Midbrain (tissue), 1 donor: Measurements from ENCODE around the gene TOX2.
A peak's percentile ranks its signal among the peaks of the same experiment; 100 is the strongest.
"Not testable (repeated sequence)": the region's sequence is repeated elsewhere in the genome, so short reads cannot be mapped to it uniquely, and the experiment has no call there.

Experiments used
- DNase-seq: peaks from one replicate; lab custom pipeline; 2025; lab: John Stamatoyannopoulos, UW

Gene TOX2

GRCh38 chr20:44032583-44033331, 118.1 kb downstream of the TOX2 start:
- DNase-seq: no peak

GRCh38 chr20:44033344-44033743, 118.7 kb downstream of the TOX2 start:
- no peak for DNase-seq

GRCh38 chr20:44033873-44034272, 119.2 kb downstream of the TOX2 start:
- DNase-seq: no peak

DNA sequence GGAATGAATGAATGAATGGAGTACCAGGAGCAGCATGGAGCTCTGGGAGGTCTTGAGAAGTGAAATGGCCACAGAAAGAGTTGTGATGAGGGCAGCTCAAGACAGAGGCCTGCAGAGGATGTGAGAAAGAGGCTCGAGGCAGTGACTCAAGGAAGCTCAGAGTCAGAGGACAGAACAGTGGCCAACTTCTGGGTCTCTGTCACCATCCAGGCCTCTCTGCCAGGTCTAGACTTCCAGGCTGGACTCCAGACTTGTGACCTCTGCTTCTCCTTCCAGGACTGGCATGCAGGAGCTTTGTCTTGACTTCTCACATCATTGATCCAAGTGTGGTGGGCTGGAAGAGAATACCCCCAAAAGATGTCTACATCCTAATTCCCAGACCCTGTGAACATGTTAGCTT, 119.8 kb downstream of the TOX2 start:
- no peak for DNase-seq

- DNase-seq: no peak
Measured at GRCh38 chr20:44034965-44035635, 120.4 kb downstream of the TOX2 start.

- DNase-seq: no peak
Measured at GRCh38 chr20:44035924-44036323, 121.3 kb downstream of the TOX2 start.

DNA sequence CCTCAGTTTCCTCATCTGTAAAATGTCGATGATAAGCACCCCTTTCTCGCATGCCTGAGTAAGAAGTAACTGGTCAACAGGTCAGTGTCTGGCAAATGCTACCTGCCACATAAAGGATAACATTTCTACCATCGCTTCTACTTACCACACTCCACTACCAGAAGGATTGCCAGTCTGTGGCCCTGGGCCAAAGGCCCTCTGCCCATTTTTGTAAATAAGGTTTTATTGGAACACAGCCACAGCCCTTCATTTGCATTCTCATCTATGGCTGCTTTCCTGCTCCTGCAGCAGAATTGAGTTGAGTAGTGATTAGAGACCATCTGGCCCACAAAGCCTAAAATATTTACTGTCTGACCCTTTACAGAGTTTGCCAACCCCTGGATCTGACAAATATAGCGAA, 121.8 kb downstream of the TOX2 start:
- DNase-seq: no peak

GRCh38 chr20:44038681-44039123, 124.0 kb downstream of the TOX2 start:
- no peak for DNase-seq

DNA sequence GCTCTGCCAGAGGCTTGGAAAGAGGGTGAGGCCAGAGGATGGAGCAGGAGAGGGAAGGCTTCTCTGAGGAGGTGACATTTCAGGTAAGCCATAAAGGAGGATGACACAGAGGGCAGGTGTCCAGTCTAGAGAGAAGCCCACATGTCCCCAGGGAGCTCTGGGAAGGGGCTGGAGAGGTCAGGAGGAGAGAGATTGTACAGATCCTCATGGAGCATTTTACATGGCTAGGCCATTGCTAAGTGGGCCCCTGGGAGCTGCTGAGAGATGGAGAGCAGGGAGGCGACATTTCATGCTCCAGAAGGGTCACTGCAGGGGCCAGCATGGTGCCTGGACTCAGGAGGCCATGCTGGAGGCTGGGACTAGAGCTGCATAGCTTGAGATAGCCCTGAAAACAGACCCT, 124.5 kb downstream of the TOX2 start:
- no peak for DNase-seq

DNA sequence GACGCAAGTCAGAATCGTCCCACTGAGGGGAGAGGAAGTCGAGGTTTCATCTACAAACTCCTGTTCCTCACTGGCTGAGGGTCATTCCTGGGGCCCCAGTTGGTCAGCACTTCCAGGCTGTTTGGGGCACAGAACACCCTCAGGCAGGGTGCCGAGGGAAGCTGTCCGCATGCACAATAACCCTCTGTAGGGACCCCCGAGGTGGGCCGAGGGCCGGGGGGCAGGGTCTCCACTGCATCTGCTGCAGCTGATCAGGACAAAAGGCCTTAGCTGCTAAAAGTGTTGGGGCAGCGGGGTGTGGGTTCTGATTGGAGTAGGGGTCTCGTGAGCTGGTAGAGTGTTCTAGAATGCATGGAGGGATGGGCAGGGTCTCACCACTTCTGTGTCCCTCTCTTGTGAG, 125.1 kb downstream of the TOX2 start:
- no peak for DNase-seq

DNA sequence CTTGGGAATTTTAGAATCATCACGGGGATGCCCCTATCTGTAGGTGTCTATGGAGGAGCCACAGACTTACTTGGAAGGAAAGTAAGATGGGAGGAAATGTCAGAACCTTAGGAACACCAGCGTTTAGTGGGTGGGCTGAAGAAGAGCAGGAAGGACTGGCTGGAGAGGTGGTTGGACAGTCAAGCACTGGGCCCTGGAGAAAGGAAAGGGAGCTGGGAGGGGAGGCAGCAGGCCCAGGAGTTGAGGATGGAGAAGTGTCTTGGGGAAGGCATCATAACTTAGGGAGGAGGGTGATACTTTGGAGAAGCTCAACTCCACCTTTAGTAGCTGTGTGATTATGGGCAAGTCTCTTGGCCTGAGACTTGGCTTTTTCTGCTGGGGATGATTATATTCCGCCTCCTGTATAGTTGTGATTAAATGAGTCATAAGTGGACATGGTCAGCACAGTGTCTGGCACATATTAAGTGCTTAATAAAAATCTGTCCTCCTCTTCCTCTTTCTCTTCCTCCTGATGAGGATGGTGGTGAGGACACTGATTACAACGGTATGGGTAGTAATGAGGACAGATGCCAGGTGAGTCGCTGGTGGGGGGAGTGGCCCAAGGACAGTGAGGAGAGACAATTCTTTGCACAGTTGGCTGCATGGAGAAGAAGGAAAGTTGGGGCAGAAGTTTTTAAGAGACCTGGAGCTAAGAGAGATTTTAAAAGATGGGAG, 125.7 kb downstream of the TOX2 start:
- no peak for DNase-seq

GRCh38 chr20:44041001-44041400, 126.3 kb downstream of the TOX2 start:
- no peak for DNase-seq

DNA sequence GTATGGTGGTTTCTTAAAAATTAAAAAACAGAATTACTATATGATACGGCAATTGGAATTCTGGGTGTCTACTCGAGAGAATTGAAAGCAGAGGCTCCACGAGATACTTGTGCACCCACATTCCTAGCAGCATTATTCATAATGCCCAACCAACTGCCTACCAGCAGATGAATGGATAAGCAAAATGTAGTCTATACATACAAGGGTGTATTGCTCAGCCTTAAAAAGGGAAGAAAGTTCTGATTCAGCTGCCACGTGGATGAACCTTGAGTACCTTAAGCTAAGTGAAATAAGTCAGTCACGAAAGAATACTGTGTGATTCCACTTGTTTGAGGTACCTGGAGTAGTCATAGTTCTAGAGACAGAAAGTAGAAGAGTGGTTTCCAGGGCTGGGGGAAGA, 130.1 kb downstream of the TOX2 start:
- DNase-seq: not testable (repeated sequence)

DNA sequence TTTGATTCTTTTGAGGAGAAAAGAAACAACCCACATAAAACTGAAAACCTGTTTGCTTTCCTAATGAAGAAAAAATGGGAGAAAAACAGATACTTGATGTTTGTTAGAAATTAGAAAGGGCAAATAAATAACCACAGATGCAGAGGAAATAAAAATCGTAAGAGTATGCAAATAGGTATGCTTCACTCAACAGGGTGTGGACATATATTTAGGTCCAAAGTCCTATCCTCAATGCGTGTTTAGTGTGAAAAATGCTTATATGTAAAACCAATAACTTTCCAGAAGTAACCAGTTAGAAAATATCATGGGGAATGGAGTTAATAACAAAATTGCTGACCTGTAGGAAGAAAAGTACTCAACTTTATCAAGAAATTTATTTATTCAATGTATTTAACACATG, 135.7 kb downstream of the TOX2 start:
- DNase-seq: no peak

DNA sequence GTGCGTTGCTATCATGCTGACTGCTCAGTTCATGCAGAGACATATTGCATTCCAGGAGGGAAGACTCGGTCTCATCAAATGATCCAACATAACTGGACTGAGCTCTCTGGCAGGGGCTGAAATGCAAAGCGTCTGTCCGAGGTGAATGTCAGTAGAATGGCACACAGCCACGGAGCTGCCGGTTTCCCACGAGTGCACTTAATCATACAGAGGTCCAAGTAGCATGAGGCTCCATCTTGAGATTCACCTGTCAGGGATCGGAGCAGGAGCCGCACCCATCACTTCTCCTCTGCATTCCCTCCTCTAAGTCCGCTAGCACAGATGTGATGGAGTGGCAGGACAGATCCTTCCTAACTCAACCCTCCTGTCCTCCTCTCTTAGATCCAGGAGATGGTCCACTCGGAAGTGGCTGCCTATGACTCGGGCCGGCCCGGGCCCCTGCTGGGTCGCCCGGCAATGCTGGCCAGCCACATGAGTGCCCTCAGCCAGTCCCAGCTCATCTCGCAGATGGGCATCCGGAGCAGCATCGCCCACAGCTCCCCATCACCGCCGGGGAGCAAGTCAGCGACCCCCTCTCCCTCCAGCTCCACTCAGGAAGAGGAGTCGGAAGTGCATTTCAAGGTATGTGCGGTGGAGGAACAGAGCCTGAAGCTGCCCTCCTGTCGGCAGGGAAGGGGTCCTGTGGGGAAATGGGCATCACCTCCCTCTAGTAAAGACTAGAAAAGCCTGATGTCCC, 136.4 kb downstream of the TOX2 start:
- no peak for DNase-seq

GRCh38 chr20:44051661-44052000, 137.0 kb downstream of the TOX2 start:
- no peak for DNase-seq

DNA sequence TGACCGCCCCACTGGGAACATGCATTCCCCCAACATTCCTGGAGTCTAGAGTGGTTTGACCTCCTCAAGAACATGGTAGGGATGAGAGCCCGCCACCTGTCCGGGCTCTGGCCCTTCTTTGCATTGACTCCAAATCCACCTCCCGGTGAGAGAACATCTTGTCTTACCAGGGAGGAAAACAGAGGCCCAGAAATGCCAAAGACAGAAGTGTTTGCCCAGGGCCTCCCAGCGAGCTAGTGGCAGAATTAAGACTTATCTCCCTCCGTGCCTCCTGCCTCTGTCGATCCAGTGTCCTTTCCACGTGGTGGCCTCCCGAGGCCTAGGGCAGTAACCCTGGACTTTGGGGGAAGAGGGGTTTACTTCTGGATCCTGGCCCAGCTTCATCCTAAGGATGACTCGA, 137.5 kb downstream of the TOX2 start:
- no peak for DNase-seq

DNA sequence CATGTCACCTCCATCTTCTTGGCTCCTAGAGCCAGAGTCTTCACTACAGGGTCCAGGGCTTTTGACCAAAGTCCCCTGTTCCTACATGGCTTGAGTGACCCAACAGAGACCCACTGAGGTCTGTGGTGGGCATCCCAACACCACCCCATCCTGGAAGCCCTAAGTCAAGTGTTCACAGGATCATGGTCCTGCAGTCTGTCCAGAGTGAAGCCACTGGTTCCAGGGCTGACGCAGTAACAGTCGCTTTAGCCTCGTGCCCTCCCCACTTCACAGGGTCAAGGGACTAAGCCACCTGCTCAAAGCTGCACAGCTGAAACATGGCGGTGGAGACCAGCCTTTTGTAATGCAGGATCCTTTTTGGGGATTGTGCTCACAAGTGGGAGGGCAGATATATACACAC, 138.4 kb downstream of the TOX2 start:
- no peak for DNase-seq

GRCh38 chr20:44054118-44054517, 139.5 kb downstream of the TOX2 start:
- DNase-seq: no peak

DNA sequence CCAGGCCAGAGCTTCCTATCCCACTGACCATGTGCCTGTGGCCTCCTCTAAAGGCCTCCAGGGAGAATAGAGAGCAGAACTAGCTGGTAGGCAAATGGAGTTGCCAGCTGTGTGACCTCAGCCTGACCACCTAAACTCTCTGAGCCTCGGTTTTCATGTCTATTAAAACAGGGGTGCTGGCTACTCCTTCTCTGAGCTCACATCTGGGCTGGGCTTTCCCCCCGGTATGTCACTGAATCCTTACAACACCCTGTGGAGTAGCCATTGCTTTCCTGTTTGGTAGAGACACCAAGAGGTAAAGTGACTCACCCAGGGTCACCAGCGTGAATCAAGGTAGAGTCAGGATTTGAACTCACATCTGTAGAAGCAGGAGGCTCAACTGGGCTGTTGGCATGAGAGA, 140.2 kb downstream of the TOX2 start:
- no peak for DNase-seq

DNA sequence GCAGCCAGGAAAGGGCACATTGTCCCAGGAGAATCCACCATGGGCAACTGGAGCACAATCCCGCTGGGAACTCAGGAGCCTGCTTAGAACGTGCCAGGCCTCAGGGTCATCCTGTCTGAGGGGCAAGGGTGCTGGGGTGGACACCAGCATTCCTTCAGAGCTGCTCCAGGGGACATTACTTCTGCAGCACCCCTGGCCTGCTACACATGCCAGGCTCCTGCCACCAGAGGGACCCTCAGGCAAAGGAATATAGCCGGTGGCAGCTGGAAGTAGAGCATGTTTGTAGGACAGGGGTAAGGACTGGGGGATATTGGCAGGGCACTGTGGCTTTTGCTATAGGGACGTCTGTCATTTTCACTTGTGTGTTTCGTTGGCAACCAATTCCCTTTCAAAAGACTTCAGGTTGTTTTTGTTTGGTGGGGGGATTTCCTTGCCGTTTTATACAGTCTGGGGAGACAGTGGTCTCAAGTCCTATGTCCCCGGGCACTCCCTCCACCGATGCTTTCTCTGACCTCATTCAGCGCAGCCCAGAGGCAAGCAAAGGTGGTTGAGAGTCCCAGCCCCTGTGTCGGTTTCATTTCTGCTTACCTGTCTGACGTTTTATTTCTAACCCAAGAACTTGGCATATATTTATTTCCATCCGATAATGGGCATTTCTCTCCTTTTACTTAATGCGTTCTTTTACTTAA, 141.5 kb downstream of the TOX2 start:
- DNase-seq: peak; percentile 67
